Glomerular visceral epithelial cell (primary cell): ENCODE results near the gene PLTP.
"Not testable (repeated sequence)": the region's sequence is repeated elsewhere in the genome, so short reads cannot be mapped to it uniquely, and the experiment has no call there.

Source experiments
- DNase-seq: peaks from one replicate; pipeline ENCODE4 v3.0.0-alpha.2; 2016; ENCODE audit errors: extremely low spot score

Gene PLTP

DNA sequence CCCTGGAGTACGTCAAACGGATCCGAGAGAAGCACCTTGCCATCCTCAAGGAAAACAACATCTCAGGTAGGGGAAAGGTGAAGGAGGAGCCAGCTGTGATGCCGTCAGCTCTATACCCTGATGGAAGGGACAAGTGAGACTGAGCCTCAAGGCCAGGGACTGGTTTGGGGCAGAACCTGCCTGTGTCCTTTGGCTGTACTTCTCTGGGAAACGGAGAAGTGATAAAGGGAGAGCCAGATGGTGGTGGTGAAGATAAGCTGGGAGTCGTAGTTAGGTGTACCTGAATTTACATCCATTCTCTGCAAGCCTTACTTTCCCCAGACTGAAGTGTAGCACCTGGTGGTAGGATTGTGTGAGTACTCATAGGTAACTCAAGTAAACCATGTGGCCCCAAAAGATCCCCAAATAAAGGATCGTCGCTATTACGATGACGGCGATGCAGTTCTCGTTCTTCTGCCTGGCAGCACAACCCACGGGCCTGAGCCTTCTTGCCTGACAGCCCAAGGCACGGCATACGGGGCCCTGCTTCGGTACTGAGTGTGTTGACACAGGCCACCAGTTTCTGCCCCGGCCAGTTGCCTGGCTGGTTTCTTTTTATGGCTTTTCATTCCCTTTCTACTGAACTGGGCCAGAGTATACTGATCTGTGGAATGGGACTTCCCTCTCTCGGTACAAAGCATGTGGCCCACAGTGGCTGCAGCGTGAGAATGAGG lies 33.2 kb upstream of the PLTP start:
- no peak for DNase-seq

- no peak for DNase-seq
Observed at GRCh38 chr20:45944151-45944964, 32.4 kb upstream of the PLTP start.

DNA sequence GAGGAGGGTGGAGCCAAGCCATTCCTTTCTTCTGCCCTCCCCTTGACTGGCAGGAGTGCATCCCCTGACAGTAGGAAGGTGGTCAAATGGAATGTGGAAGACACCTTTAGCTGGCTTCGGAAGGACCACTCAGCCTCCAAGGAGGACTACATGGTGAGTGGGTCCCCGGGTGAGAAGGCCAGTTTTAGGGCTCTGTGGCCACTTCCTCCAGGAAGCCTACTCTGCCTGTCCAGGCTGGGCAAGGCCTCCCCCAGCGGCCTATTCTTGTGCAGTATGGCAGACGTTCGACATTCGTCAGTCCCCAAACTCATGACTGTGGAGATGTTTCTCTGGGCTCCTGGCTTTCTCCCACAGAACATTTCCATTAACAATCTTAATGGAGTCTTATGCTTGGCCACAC lies 31.7 kb upstream of the PLTP start:
- DNase-seq, result no peak

DNA sequence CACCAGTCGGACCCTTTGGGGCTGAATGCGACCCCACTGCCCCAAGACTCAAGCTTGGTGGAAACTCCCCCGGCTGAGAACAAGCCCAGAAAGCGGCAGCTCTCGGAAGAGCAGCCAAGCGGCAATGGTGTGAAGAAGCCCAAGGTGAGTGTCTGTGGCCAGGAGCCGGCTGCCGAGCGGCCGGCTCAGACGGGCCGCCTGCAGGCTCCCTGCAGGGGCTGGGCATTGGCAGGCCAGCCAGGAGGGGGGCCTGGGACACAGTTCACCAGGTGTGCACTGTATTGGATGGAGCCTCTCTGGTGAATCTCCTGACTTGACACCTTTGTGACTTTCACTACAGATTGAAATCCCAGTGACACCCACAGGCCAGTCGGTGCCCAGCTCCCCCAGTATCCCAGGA lies 28.5 kb upstream of the PLTP start:
- DNase-seq, result no peak

- DNase-seq, result no peak
Observed at GRCh38 chr20:45940053-45940452, 28.1 kb upstream of the PLTP start.

- no peak for DNase-seq
Observed at GRCh38 chr20:45938727-45939438, 26.9 kb upstream of the PLTP start.

GRCh38 chr20:45937765-45938164 lies 25.8 kb upstream of the PLTP start:
- no peak for DNase-seq

GRCh38 chr20:45935416-45936046 lies 23.6 kb upstream of the PLTP start:
- no peak for DNase-seq

DNA sequence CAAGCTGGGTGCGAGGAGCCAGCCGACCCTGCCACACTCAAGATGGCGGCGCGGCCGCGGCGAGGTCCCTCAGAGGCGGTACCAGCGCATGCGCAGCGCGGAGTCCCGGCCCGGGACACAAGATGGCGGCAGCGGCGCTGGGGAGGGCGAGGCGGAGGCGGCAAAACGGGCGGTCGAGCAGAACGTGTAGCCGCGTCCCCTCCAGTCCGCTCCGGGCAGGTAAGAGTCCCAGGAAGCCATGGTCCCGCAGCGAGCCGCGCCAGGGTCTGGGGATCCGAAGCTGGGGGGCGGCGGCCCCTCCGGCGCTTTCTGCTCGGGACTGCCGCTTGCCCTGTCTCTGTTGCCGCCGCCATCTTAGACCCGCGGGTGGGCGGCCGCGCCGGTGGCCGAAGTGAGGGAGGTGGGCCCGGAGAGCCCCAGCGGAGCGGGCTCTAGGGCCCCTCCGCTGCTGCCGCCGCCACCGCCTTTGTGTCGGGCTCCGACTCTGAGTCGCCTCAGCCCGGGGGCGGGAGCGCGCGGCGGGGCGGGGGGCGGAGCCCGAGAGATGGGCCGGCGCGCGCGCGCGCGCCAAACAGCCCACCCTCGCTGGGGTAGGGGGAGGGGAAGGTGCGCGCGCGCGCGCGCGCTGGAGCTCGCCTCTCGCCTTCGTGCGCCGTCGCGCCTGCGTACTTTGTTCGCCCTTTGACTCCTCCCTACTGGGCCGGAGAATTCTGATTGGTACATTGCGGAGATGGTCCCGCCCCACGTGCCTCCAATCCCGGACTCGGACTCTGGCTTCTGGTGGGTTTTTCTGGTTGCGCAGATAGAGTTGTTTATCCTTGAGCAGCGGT lies 22.8 kb upstream of the PLTP start, which contains the start of gene PCIF1:
Gene PCIF1, plus strand, starts transcription at position 98 of the 830 bp plus-strand sequence. CDS start 4,317 bp downstream, outside the sequence.
- DNase-seq, result peak; percentile 99

DNA sequence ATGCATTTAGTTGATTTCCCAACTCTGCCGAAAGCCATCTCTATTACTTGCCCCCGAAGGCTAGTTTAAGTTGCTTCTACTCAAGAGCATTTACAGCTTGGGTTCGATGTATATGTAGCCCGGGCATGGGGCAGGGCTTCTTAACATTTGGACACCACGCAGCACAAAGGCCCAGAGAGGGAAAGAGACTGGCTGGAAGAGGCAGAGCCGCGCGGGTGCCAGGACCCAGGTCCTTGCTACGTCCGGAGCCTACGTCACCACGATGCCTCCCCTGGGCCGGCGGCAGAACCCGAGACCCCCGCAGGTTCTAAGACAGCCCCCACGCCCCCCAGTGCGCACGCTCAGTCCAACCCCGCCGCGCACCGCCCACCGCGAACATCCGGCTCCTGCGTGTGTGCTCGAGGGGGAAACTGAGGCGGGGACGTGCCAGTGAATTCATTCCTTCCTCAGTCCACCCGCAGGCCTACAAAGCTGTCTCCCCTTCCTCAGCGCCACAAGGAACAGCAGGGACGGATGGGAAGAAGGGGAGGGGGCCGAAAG lies 22.2 kb upstream of the PLTP start:
- DNase-seq, result peak; percentile 55

DNA sequence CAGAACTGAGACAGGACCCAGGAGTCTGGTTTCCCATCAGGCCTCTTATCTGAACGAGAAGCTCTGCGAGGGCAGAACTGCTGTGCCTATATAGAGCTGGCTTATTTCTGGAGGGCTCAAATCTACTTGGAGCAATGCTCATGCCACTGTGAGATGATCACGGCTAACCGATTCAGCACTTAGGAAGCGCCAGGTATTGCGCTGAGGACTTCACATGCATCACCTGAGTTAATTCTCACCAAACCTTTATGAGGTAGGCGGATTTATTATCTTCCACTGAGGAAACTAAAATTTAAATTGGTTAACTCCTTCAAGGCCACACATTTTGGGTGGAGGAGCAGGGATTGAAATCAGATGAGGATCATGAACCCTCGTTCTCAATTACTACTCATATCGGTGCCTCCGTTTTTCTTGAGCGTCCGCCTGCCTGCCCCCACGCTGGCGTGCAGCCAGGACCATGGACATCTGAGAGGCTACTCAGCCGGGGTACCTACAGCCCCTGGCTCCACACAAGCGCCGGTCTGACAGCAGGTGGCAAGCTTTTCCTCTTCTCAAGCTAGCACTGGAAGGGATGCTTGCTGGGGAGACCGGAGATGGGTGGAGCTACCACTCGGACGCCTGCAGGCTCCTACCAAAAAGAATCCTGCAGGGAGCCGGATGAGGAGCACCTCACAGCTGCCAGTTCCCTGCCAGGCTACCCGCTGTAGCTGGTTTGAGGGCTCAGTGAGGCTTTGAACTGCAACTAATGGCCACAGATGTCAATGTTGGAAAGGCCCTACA lies 21.5 kb upstream of the PLTP start:
- peak; percentile 85 for DNase-seq

DNA sequence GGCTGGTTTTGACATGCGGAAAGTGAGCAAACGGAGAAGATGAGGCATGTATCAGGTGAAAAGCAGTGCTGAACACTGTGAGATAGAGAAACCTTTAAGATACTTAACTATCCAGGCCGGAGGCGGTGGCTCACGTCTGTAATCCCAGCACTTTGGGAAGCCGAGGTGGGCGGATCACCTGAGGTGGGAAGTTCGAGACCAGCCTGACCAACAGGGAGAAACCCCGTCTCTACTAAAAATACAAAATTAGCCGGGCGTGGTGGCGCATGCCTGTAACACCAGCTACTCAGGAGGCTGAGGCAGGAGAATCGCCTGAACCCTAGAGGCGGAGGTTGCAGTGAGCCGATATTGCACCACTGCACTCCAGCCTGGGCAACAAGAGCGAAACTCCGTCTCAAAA lies 19.7 kb upstream of the PLTP start:
- DNase-seq, result not testable (repeated sequence)

- DNase-seq, result no peak
Observed at GRCh38 chr20:45927071-45927878, 15.3 kb upstream of the PLTP start.

- DNase-seq, result no peak
Observed at GRCh38 chr20:45926731-45927070, 14.7 kb upstream of the PLTP start.

DNA sequence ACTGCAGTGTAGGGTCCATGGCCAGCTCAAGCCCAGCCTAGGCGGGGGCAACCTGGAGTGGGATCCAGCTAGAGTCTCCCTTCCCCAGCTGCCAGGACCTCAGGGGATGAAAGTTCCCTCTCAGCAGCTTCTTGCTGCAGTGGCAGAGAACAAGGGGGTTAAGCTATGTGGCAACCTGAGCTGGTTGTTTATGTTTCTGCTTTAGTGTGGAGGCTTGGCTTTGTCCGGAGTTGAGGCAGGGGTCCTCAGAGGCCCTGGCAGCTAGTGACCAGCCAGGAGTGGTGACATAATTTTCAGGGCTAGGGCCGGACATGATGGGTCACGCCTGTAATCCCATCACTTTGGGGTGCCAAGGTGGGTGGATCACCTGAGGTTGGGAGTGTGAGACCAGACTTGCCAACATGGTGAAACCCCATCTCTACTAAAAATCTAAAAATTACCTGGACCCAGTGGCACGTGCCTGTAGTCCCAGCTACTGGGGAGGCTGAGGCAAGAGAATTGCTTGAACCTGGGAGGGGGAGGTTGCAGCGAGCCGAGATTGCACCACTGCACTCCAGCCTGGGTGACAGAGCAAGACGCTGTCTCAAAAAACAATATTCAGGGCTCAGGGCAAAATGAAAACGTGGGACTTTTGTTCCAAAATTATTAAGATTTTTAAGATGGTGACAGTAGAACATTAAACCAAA lies 14.0 kb upstream of the PLTP start:
- no peak for DNase-seq

- no peak for DNase-seq
Observed at GRCh38 chr20:45924391-45925261, 12.7 kb upstream of the PLTP start.

GRCh38 chr20:45921337-45922189 lies 9.6 kb upstream of the PLTP start:
- DNase-seq, result peak; percentile 25
